Measurements from ENCODE around the gene CFAP20DC. TPM values are rescaled to one million over a fixed set of nuclear protein-coding genes. Genes with fewer than 3 reads are reported as not detected.
"Not testable (repeated sequence)": the region's sequence is repeated elsewhere in the genome, so short reads cannot be mapped to it uniquely, and the experiment has no call there.

Gene CFAP20DC
- total RNA-seq (2014; rRNA removed; shearing (Covaris generic)), result 3.3 and 3.4 TPM in 2 replicates

DNA sequence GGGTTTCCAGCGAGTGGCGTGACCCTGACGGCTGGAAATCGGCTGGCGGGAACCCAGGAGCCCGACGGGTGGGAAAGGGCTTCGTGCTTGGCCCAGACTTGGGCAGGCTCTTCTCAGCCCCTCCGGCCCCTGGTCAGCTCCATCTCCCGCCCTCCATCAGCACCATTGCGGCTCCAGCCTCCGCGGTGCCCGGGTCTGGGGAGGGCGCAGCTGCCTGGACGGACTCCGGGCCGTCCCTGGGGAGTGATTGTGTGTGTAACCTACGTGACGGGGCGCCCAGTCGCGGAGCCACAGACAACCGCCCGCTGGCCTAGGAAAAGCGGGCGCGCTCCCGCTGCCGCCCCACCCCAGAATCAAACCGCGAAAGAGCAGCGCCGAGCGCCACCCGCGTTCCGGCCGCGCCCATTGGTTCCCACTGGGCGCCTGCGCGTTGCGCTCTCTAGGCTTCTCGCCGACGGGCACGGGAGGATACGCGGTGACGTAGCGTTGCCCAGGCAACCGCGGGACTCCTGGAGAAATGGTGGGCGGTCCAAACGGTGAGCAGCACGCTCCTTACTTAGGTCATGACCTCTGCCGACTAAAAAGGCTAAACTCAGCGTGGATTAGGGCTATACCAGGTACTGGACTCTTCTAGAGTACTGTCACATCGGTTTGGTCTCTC, at the start of gene CFAP20DC:
Gene CFAP20DC, minus strand, starts transcription at position 355 of the 661 bp plus-strand sequence. CDS start 394 bp downstream, outside the sequence.
- peak; percentile 93 for DNase-seq (ENCODE audit: low read depth)

DNA sequence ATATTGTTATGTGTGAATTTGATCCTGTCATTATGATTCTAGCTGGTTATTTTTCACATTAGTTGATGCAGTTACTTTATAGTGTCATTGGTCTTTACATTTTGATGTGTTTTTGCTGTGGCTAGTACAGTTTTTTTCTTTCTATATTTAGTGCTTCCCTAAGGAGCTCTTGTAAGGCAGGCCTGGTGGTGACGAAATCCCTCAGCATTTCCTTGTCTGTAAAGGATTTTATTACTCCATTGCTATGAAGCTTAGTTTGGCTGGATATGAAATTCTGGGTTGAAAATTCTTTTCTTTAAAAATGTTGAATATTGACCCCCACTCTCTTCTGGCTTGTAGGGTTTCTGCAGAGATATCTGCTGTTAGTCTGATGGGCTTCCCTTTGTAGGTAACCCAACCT, 48.7 kb upstream of the CFAP20DC start:
- DNase-seq (ENCODE audit: low read depth), result not testable (repeated sequence)

DNA sequence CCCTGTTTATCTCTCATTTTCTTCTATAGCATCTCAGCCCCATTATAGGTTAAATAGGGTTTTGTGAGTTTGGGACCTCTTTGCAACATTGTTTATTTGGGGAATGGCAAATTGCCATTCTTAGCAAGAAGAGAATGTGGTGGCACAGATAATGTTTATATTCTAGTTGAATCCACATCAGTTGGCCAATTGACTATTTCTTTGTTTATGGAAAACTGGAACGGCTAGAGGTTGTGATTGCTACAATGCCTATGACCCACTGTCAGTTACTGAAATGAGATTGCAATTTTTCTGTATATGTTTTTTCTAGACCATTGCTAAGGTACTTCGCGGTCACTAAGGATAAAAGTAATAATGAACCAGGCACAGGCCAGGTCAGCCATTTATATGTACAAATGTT, 44.6 kb upstream of the CFAP20DC start:
- DNase-seq (ENCODE audit: low read depth), result no peak

DNA sequence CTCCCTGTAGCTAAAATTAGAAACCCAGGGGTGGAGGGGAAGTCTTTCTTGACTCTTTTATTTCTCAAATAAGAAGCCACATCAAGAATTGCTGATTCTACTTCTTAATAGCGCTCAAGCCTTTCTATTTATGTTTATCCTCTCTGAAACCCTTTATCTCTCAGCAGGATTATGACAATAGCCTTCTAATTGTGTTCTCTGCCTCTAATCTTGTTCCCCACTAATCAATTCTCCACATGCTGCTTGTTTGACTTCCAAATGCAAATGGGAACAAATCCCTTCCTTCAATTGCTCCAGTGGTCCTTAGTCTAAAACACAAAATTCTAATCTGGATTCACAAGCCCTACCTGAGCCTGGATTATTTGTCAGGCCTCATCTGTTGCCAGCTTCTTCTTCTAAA, 43.7 kb upstream of the CFAP20DC start:
- DNase-seq (ENCODE audit: low read depth), result no peak

DNA sequence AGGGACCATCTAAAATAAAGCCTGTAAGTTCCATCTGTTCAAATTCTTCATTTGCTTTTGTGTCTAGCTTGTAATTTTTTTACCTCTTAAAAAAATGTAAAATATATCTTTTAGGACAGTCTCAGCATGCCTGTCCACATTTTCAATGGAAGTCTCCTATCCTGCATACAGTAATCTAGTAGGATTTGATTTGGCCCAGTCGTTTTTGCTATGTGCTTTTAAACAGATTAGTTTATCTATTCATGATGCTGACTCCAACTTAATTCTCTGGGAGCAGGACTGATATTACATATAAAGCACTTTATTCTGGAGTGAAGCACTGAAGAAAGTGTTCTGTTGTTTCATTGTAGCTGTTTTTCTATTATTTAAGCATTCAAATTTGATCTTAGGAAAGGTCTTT, 38.9 kb upstream of the CFAP20DC start:
- DNase-seq (ENCODE audit: low read depth), result no peak

DNA sequence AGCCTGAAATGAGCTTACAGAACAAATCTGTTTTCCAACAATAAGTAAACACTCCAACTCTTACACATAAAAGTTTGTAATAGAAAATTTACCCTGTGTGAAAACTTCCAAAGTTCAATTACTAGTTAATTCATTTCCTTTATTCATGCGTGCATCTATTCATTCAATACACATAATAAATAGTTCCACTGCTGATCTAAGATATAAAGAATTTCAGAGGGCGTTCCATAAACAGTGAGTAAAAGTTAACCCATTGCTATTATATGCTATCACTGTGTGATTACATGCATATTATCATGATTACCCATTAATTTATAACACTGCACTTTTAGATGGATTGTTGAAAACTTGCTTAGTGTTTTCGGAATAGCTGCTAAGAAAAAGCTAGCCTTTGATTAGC, 36.2 kb upstream of the CFAP20DC start:
- no peak for DNase-seq (ENCODE audit: low read depth)

DNA sequence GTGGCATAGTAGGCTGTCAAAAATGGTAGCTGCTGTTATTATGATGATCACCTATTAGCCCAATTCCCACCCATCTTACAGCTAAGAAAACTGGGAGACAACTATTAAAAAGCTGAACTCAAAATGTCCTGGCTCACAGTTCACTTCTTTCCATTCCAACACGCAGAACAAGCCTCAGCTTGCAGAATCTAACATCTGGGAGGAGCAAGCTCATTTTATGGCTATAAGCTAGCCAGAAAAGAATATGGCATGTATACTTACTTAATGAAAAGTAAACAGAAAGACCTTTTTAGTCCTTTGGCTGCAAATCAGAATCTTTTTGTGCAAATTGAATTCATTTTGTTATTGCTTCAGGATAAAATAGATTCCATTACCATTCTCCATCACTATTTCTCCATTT, 34.8 kb upstream of the CFAP20DC start:
- DNase-seq (ENCODE audit: low read depth), result no peak

DNA sequence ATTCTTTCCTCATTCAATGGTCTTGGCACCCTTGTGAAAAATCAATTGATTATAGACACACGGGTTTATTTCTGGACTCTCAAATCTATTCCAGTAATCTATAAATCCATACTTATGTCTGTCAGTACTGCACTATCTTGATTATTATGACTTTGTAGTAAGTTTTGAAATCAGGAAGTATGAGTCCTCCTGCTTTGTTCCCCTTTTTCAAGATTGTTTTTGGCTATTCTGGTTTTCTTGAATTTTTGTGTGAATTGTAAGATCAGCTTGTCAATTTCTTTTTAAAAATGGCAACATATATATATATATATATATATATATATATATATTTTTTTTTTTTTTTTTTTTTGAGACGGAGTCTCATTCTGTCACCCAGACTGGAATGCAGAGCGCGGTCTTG, 32.3 kb upstream of the CFAP20DC start:
- DNase-seq (ENCODE audit: low read depth), result no peak

DNA sequence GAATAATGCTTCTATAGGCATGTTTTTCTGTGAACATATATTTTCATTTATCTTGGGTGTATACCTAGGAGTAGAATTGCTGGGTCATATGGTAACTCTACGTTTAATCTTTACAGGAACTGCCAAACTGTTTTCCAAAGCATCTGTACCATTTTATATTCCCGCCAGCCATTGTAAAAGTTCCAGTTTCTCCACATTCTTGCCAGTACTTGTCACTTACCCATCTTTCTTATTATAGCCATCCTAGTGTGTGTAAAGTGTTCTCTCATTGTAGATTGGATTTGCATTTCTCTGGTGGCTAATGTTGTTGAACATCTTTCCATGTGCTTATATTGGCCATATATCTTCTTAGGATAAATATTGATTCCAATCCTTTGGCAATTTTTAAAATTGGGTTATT, 31.2 kb upstream of the CFAP20DC start:
- no peak for DNase-seq (ENCODE audit: low read depth)

DNA sequence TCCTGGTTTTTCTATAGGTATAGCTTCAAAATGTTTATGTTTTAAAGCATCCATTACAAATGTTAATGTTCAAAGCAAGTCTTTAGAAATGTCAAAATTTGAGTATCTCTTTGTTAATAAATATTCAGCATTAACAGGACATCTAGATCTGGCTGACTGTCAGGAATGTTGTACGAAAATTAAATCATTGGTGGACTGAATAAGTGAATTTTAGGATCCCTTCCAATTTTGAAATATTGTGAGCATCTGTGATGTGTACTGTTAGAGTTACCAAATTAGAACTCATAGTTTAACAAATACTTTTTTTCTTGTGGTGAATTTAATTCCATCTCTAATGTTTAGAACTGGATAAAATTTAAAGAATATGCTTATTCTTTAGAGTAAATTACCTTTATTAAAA, 30.1 kb upstream of the CFAP20DC start:
- no peak for DNase-seq (ENCODE audit: low read depth)

DNA sequence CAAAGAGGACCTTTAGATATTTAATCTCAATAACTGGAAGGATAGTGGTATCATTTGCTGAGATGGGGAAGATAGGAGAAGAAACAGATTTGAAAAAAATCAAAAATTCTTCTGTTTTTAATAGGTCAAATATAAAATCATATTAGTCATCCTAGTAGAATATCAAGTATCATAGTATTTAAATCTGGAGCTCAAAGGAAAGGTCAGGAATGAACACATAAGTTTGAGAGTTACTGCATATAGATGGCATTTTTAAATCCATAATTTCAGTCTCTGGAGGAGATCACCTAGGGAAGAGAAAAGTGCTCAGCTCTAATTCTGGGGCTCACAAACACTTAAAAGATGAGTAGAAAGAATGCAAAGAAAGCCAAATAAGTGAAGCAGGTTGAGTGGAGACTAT, 24.9 kb upstream of the CFAP20DC start:
- DNase-seq (ENCODE audit: low read depth), result no peak

DNA sequence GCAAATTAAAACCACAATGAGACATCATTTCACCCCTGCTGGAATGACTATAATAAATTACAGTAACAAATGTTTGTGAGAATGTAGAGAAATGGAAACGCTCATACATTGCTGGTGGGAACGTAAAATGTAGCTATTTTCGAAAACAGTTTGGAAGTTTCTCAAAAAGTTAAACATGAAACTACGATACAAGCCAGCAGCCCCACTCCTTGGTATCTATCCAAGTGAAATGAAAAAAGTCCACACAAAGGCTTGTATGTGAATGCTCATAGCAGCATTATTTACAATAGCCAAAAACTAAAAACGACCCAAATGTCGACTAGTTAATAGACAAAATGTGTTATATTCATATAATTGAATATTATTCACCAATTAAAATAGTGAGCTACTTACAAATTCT, 22.9 kb upstream of the CFAP20DC start:
- DNase-seq (ENCODE audit: low read depth), result no peak

DNA sequence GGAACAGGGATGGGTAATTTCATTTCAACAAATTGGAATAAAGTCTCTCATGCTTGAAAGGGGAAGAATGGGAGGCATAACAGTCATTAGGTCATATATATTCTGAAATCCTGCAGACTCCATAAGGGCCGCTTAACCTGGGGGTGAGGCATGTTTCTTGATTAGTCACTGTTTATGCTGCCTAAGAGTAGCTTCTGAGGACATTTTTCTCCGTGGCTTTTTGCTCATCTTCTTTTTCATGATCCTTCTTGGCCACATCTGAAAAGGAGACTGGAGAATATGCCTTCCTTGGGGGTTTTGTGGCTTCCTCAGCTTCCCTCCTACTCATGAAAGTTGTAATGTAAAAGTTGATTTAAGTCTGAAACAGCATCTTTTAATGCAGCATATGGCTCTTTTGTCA, 20.0 kb upstream of the CFAP20DC start:
- DNase-seq (ENCODE audit: low read depth), result no peak

DNA sequence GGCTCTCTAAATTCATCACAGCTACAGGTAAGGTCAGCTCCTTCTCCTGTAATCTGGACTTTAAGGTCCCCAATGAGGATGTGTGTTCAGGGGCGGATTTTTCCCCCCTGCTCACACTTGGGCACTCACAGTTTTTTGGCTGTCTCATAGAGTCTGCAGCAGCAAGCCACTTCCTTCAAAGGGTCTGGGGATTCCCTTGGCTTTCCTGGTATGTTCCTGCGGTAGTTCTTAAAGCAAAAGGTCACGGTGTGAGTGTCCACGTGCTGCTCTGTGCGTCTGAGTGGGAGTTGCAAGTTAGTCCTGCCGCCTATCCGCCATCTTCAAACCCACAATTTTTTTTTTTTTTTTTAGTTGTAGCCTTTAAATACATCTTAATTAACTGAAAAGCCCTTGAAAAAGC, 15.4 kb upstream of the CFAP20DC start:
- no peak for DNase-seq (ENCODE audit: low read depth)

DNA sequence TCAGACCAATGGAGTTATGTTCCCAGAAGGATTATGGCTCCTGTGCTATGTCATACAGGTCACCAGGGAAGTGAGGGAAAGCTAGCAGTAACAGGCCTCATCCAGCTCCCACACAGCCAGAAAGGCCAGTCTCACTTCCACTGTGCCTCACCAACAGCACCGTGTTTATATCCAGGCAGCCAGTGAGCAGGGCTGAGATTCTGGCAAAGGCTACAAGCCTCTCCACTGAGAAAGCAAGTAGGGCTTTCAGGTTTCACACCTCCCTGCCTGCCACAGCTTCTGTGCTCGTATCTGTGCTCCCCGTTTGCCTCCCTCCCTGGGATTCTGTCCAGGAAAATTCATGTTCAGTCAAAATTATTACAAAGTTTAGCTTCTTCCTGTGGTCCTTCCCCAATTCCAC, 14.9 kb upstream of the CFAP20DC start:
- DNase-seq (ENCODE audit: low read depth), result no peak

DNA sequence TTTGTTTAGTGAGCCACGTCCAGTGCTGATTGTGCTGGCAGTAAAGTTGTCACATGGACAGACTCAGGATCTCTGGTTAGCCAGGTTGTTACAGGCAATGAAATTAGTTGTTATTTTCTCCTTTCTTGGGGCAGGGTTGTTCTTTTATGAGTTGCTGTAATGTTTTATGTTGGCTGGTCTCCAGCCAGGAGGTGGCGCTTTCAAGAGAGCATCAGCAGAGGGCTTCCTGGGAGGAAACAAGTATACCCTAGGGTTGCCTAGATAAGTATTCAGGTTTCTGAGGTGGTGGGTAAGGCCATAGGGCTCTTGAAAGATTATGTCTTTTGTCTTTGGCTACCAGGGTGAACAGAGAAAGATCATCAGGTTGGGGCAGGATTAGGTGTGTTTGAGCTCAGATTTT, 14.5 kb upstream of the CFAP20DC start:
- no peak for DNase-seq (ENCODE audit: low read depth)

DNA sequence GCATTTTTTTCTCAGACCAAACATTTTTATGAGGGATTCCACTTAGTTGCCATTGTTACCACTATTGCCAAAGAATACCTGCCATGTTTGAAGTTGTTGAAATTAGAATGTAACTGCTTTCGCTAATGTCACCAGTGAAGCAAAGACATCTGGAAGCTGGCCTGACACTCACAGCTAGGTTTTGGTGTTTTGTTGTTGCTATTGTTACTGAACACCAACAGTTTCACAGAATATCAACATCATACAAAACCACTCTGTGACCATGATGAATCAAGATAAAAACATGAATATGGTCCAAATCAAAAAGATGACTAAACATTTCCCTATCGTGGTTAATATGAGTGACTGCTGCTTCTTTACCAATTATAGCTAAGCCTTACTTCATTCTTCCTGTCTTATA, 6.9 kb upstream of the CFAP20DC start:
- no peak for DNase-seq (ENCODE audit: low read depth)

DNA sequence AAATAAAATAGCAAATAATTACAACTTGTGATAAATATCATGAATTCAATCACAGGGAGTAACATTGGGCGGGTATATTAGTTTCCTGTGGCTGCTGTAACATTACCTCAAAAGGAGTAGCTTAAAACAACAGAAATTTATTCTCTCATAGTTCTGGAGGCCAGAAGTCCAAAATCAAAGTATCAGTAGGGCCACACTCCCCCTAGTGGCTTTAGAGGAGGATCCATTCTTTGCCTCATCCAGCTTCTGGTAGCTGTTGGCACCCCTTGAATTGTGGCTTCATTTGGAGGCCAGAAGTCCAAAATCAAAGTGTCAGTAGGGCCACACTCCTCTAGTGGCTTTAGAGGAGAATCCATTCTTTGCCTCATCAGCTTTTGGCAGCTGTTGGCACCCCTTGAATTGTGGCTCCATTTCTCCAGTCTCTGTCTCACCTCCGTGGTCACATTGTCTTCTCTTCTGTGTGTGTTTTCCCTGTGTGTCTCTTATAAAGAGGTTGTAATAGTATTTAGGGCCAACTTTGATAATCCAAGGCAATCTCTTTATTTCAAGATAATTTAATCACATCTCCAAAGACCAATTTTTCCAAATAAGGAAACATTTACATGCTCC, 3.1 kb upstream of the CFAP20DC start:
- DNase-seq (ENCODE audit: low read depth), result peak; percentile 24

DNA sequence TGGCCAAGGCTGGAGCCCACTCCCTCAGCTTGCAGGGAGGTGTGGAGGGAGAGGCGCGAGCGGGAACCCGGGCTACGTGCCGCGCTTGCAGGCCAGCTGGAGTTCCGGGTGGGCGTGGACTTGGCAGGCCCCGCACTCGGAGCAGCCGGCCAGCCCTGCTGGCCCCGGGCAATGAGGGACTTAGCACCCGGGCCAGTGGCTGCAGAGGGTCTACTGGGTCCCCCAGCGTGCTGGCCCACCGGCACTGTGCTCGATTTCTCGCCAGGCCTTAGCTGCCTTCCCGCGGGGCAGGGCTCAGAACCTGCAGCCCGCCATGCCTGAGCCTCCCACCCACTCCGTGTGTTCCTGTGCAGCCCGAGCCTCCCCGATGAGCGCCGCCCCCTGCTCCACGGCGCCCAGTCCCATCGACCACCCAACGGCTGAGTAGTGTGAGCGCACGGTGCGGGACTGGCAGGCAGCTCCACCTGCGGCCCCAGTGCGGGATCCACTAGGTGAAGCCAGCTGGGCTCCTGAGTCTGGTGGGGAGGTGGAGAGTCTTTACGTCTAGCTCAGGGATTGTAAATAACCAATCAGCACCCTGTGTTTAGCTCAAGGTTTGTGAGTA, 1.1 kb upstream of the CFAP20DC start:
- DNase-seq (ENCODE audit: low read depth), result not testable (repeated sequence)

DNA sequence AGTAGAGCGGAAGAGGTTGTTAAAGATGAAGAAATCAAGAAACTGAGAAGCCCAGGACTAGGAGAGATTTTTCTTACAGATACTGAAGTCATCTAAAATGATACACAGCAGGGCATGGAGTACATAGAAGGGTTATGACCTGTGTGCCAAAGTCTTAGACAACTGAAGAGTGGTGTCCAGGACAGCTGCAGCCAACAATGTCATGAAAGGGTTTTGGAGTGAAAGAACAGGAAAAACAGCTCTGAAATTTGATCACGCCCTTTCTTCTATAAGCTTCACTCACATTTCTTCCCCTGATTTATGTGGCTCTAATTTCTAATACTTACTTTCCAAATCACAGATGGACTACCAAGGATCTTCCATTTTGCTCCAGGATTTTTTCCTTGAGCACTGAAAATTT, 3.0 kb downstream of the CFAP20DC start:
- DNase-seq (ENCODE audit: low read depth), result no peak

DNA sequence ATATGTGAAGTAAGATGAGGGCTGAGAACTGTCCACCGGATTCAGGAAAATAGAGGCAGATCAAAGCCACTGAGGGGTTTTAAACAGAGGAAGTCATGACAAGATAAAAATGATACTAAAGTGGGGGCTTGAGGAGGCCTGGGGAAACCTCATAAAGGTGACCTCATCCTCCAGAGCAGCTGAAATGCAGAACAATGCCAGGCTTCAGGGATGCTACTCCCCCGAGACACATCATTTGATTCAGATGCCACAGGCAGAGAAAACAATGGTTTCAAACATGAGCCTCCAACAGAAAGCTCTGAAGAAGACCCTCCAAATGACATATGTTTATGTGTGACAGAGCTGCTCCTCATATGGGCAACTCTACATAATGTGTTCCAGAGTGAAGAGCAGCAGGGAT, 6.4 kb downstream of the CFAP20DC start:
- DNase-seq (ENCODE audit: low read depth), result no peak

DNA sequence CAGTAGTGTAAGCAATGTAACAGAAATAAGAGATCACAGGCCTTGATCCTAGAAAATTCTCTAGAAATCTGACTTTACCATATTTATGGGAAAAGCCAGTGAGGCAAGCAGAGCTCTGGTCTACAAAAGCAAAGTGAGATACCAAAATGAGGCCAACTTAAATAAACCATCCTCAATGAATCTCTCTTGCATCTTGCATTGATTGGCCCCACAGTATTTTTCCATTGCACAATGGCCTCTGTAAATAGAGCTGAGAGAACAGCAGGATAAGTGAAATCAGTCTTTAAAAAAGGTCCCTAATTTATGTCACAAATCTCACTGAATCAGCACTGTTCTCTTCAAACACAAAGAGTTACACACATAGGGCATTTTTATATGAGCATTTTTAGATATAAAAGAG, 8.9 kb downstream of the CFAP20DC start:
- DNase-seq (ENCODE audit: low read depth), result no peak

DNA sequence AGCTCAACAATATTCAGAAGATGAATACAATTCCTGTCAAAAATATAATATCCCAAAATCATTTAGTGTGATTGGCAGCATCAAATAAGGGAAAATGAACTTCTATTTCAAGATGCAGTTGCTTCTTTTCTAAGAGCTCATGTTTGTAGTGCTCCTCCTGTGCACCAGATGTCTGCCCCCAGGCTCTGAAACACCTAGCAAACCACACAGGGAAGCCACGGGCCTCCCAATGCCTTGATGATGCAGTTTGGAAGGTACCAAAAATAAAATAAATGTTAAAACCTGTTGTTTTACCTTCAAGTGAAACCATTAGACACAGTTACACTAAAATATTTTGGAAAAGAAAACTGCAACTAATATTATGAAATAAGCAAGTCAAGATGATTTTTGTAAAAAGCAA, 22.2 kb downstream of the CFAP20DC start:
- DNase-seq (ENCODE audit: low read depth), result no peak

DNA sequence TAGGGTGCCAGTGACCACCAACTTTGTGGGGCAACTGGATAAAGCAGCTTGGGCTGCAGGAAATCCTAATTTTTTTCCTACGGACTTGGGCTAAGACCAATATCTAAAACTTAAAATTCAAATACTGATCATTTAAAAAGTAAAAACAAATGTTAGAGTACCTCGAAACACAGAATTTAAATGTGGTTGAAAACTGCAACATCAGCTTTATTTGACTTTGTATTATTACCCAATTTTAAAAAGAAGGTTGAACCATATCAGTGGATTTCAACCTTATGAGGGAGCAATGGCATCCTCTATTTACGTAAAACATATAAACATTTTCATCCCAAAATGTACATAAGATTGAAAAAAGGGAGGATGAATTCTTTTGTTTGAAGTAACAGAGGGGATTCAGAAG, 26.2 kb downstream of the CFAP20DC start:
- DNase-seq (ENCODE audit: low read depth), result no peak

All from Daoy (cell line).